ENCODE results near the gene CLEC18C. TPM values are rescaled to one million over a fixed set of nuclear protein-coding genes. Genes with fewer than 3 reads are reported as not detected.
"Not testable (repeated sequence)": the region's sequence is repeated elsewhere in the genome, so short reads cannot be mapped to it uniquely, and the experiment has no call there.

Gene CLEC18C
- total and polyA plus RNA-seq, 2 of the 4 experiments (the other 2 are of a cell fraction): 0.03 TPM; not detected in 1

- H2BK5ac ChIP-seq (ENCODE audit: low read depth, low read length, poor library complexity, severe bottlenecking); DNase-seq; H2AFZ ChIP-seq (replicated peaks; ENCODE audit: low read length, poor library complexity); dilution Hi-C loops (cut with HindIII; ENCODE audit: low sequenced_read_pairs, unreplicated experiment); in situ Hi-C loops (cut with MboI; ENCODE audit: low sequenced_read_pairs); H2BK120ac ChIP-seq (ENCODE audit: low read depth, low read length); H3K18ac ChIP-seq (ENCODE audit: low read depth, low read length); POLR2A ChIA-PET (ENCODE audit: unreplicated experiment); intact Hi-C loops (cut with micrococcal nuclease); H2AK5ac ChIP-seq (ENCODE audit: low read depth, low read length); H2BK15ac ChIP-seq (ENCODE audit: low read depth, low read length); CTCF ChIA-PET; H3K4me1 ChIP-seq (ENCODE audit: control insufficient read depth, insufficient read depth, low read length); H4K5ac ChIP-seq (ENCODE audit: low read depth, low read length); H2BK20ac ChIP-seq (ENCODE audit: low read depth, low read length); H4K20me1 ChIP-seq (ENCODE audit: insufficient read depth, low read length); ATAC-seq (ENCODE audit: low read depth); H4K91ac ChIP-seq (ENCODE audit: insufficient read depth, low read depth, low read length); H4K8ac ChIP-seq (ENCODE audit: low read depth in 2 of 2, low read length in 2 of 2); H3K9ac ChIP-seq (ENCODE audit: low read depth, low read length); H3K23ac ChIP-seq (ENCODE audit: low read depth, low read length); H3K27ac ChIP-seq (ENCODE audit: insufficient read depth, low read length); H3K79me1 ChIP-seq (ENCODE audit: low read depth in 1 of 2, low read length in 2 of 2); H3K9me3 ChIP-seq (ENCODE audit: control insufficient read depth, insufficient read depth, low read length); H3K4ac ChIP-seq (ENCODE audit: low read depth, low read length); H2AK9ac ChIP-seq (replicated peaks; ENCODE audit: low read depth, low read length, poor library complexity); H3K4me2 ChIP-seq (ENCODE audit: low read depth, low read length); H3K27me3 ChIP-seq (ENCODE audit: control insufficient read depth, insufficient read depth, low read length); H3K4me3 ChIP-seq (ENCODE audit: insufficient read depth, low read depth, low read length); BruUV-seq (replicated peaks); H3K14ac ChIP-seq (replicated peaks; ENCODE audit: low read depth, low read length); H3K9me1 ChIP-seq (ENCODE audit: insufficient read depth, low read length); H3K56ac ChIP-seq (ENCODE audit: extremely low read depth, insufficient read depth, low read length); H3K36me3 ChIP-seq (ENCODE audit: control insufficient read depth, insufficient read depth, low read length): not testable (repeated sequence)
- WGBS, 2 experiments (ENCODE audit: extremely low coverage in 2 of 2, insufficient read length in 1 of 2): 85% methylated on average over 5 of the region's 9 CpGs; no CpG with 5 or more reads in 1 of the 2 experiments
Measured at GRCh38 chr16:70198230-70198629, 24.6 kb downstream of the CLEC18C start.

GRCh38 chr16:70198666-70199065 is 25.1 kb downstream of the CLEC18C start:
- BruUV-seq (replicated peaks); ATAC-seq (ENCODE audit: low read depth); H3K9me1 ChIP-seq (ENCODE audit: insufficient read depth, low read length); H2BK120ac ChIP-seq (ENCODE audit: low read depth, low read length); H4K20me1 ChIP-seq (ENCODE audit: insufficient read depth, low read length); intact Hi-C loops (cut with micrococcal nuclease); H2AK5ac ChIP-seq (ENCODE audit: low read depth, low read length); H3K27me3 ChIP-seq (ENCODE audit: control insufficient read depth, insufficient read depth, low read length); H2BK15ac ChIP-seq (ENCODE audit: low read depth, low read length); H3K56ac ChIP-seq (ENCODE audit: extremely low read depth, insufficient read depth, low read length); H3K9me3 ChIP-seq (ENCODE audit: control insufficient read depth, insufficient read depth, low read length); H3K27ac ChIP-seq (ENCODE audit: insufficient read depth, low read length); H3K79me1 ChIP-seq (ENCODE audit: low read depth in 1 of 2, low read length in 2 of 2); H3K9ac ChIP-seq (ENCODE audit: low read depth, low read length); CTCF ChIA-PET; H2AK9ac ChIP-seq (replicated peaks; ENCODE audit: low read depth, low read length, poor library complexity); H4K8ac ChIP-seq (ENCODE audit: low read depth in 2 of 2, low read length in 2 of 2); H3K4me2 ChIP-seq (ENCODE audit: low read depth, low read length); H3K4ac ChIP-seq (ENCODE audit: low read depth, low read length); H2BK20ac ChIP-seq (ENCODE audit: low read depth, low read length); dilution Hi-C loops (cut with HindIII; ENCODE audit: low sequenced_read_pairs, unreplicated experiment); H2AFZ ChIP-seq (replicated peaks; ENCODE audit: low read length, poor library complexity); H3K36me3 ChIP-seq (ENCODE audit: control insufficient read depth, insufficient read depth, low read length); H3K14ac ChIP-seq (replicated peaks; ENCODE audit: low read depth, low read length); H3K4me3 ChIP-seq (ENCODE audit: insufficient read depth, low read depth, low read length); H3K23ac ChIP-seq (ENCODE audit: low read depth, low read length); H3K4me1 ChIP-seq (ENCODE audit: control insufficient read depth, insufficient read depth, low read length); H4K91ac ChIP-seq (ENCODE audit: insufficient read depth, low read depth, low read length); H4K5ac ChIP-seq (ENCODE audit: low read depth, low read length); H2BK5ac ChIP-seq (ENCODE audit: low read depth, low read length, poor library complexity, severe bottlenecking); POLR2A ChIA-PET (ENCODE audit: unreplicated experiment); H3K18ac ChIP-seq (ENCODE audit: low read depth, low read length); in situ Hi-C loops (cut with MboI; ENCODE audit: low sequenced_read_pairs): not testable (repeated sequence)
- DNase-seq: peak; percentile 0
- no CpG with 5 or more reads among the region's 3 CpGs for WGBS, 2 experiments (ENCODE audit: extremely low coverage in 2 of 2, insufficient read length in 1 of 2)

All from IMR-90 (cell line).